ENCODE measurements around the gene GLE1. TPM values are rescaled to one million over a fixed set of nuclear protein-coding genes. Genes with fewer than 3 reads are reported as not detected.

Gene GLE1
- total and polyA plus RNA-seq, 2 donors (not counting 1 experiment from before 2014, with no cell fraction given): 11.8 to 30.3 TPM

DNA sequence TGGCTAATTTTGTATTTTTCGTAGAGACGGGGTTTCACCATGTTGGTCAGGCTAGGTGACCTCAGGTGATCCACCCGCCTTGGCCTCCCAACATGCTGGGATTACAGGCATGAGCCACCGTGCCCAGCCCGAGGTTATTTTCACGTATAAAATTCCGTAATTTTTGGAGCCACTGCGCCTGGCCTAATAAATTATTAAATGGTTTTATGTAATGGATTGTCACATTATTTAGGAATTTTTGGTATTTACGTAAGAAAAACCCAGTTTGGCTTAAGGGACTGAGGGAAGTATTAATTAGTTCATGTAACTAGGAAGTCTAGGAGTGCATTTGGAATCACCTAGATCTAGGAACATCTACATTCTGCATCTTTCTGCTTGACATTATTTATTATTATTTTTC lies 8.3 kb downstream of the GLE1 start:
- ChIA-PET CTCF (no interaction called here), POLR2A (no interaction called here)
- Histone ChIP-seq H3K9ac (ENCODE audit: low read length) (no peak overlapping the region), H3K79me2 (ENCODE audit: control insufficient read depth, insufficient read depth, low read length) (peaks cover 66% of the 10 kb centered on the region), H3K4me1 (ENCODE audit: control insufficient read depth in 2 of 2, insufficient read depth in 2 of 2, low read length in 2 of 2) (peaks cover 0 to 8% of the 10 kb centered on the region in 2 donors), H2AFZ (ENCODE audit: insufficient read depth, low read depth, low read length, poor library complexity, severe bottlenecking) (no peak overlapping the region), H3K27me3 (replicated peaks in 1 of 4; ENCODE audit: control extremely low read depth in 1 of 4, control insufficient read depth in 3 of 4, insufficient read depth in 4 of 4, low read length in 3 of 4) (no peaks in the 10 kb centered on the region), H4K20me1 (ENCODE audit: control insufficient read depth, insufficient read depth, low read length, poor library complexity, severe bottlenecking) (peaks cover 16% of the 10 kb centered on the region), H3K4me2 (replicated peaks; ENCODE audit: low read depth, low read length, poor library complexity, severe bottlenecking) (no peak overlapping the region), H3K36me3 (replicated peaks in 1 of 2; ENCODE audit: control extremely low read depth in 1 of 2, control insufficient read depth in 1 of 2, extremely low read depth in 1 of 2, insufficient read depth in 2 of 2, low read length in 1 of 2) (peaks cover 13 to 58% of the 10 kb centered on the region in 2 experiments), H3K27ac (ENCODE audit: low read length in 2 of 2) (no peak overlapping the region), H3K9me3 (ENCODE audit: control extremely low read depth in 1 of 3, control insufficient read depth in 2 of 3, insufficient read depth in 1 of 3, low read length in 2 of 3) (no peaks in the 10 kb centered on the region), H3K4me3 (ENCODE audit: control extremely low read depth in 1 of 5, extremely low read depth in 1 of 5, insufficient read depth in 1 of 5, low read depth in 2 of 5, low read length in 4 of 5) (no peak overlapping the region)
- Mint-ChIP-seq H3K4me1 (peaks cover 12% of the 10 kb centered on the region), H3K4me3 (no peak overlapping the region), H3K27me3 (no peaks in the 10 kb centered on the region), H3K9me3 (ENCODE audit: insufficient read depth) (no peaks in the 10 kb centered on the region), H3K27ac (no peak overlapping the region)
- 99% methylated on average over 8 of the region's 9 CpGs for WGBS (ENCODE audit: insufficient coverage)
- no peak for TF ChIP-seq EZH2 (IDR thresholded peaks at IDR 0.05; ENCODE audit: borderline replicate concordance, insufficient read depth, low read depth, low read length, poor library complexity, severe bottlenecking)
- DNase-seq: no peak
- intact Hi-C loops (cut with micrococcal nuclease): no loop called here
- no peak for ATAC-seq (ENCODE audit: low read depth)

DNA sequence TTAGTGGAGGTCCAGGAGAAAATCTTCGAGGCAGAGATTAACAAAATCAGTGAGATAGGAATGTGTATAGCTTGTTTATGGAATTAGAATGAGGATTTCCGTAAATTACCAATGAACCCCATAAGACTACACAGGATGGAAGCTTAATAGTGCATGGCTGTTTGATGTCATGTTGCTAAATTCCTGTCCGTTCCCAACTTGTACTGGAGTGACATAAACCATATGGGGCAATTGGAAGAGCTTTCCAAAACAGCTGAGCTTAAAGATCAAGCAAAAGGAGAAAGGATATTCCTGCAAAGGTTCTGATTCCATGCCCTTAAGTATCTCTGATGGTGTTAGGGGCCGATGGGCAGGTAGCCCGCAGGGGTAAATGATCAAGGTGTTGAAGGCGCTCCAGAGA lies 17.4 kb downstream of the GLE1 start:
- no peak overlapping the region for H3K4me3 ChIP-seq (ENCODE audit: control extremely low read depth in 1 of 5, extremely low read depth in 1 of 5, insufficient read depth in 1 of 5, low read depth in 2 of 5, low read length in 4 of 5)
- DNase-seq (no peak), ATAC-seq (ENCODE audit: low read depth) (no peak)
- 95% methylated on average over 4 of the region's 6 CpGs for WGBS (ENCODE audit: insufficient coverage)
- H3K27ac Mint-ChIP-seq: no peak overlapping the region
- TF ChIP-seq, protein P1, sequence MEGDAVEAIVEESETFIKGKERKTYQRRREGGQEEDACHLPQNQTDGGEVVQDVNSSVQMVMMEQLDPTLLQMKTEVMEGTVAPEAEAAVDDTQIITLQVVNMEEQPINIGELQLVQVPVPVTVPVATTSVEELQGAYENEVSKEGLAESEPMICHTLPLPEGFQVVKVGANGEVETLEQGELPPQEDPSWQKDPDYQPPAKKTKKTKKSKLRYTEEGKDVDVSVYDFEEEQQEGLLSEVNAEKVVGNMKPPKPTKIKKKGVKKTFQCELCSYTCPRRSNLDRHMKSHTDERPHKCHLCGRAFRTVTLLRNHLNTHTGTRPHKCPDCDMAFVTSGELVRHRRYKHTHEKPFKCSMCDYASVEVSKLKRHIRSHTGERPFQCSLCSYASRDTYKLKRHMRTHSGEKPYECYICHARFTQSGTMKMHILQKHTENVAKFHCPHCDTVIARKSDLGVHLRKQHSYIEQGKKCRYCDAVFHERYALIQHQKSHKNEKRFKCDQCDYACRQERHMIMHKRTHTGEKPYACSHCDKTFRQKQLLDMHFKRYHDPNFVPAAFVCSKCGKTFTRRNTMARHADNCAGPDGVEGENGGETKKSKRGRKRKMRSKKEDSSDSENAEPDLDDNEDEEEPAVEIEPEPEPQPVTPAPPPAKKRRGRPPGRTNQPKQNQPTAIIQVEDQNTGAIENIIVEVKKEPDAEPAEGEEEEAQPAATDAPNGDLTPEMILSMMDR (IDR thresholded peaks at IDR 0.05): no peak
- TF ChIP-seq EZH2 (IDR thresholded peaks at IDR 0.05; ENCODE audit: borderline replicate concordance, insufficient read depth, low read depth, low read length, poor library complexity, severe bottlenecking): no peak
- no peaks in the 10 kb centered on the region for H3K4me1 Mint-ChIP-seq
- no peaks in the 10 kb centered on the region for H3K27me3 ChIP-seq (replicated peaks in 1 of 4; ENCODE audit: control extremely low read depth in 1 of 4, control insufficient read depth in 3 of 4, insufficient read depth in 4 of 4, low read length in 3 of 4)
- H3K27ac ChIP-seq (ENCODE audit: low read length in 2 of 2): no peak overlapping the region
- H3K9me3 Mint-ChIP-seq (ENCODE audit: insufficient read depth): no peaks in the 10 kb centered on the region
- no peaks in the 10 kb centered on the region for H3K27me3 Mint-ChIP-seq
- no peak overlapping the region for H2AFZ ChIP-seq (ENCODE audit: insufficient read depth, low read depth, low read length, poor library complexity, severe bottlenecking)
- H3K4me2 ChIP-seq (replicated peaks; ENCODE audit: low read depth, low read length, poor library complexity, severe bottlenecking): no peak overlapping the region
- intact Hi-C loops (cut with micrococcal nuclease): no loop called here
- CTCF ChIA-PET: no interaction called here
- no peak overlapping the region for H3K9ac ChIP-seq (ENCODE audit: low read length)
- H3K4me1 ChIP-seq (ENCODE audit: control insufficient read depth in 2 of 2, insufficient read depth in 2 of 2, low read length in 2 of 2): no peaks in the 10 kb centered on the region
- POLR2A ChIA-PET: no interaction called here
- H4K20me1 ChIP-seq (ENCODE audit: control insufficient read depth, insufficient read depth, low read length, poor library complexity, severe bottlenecking): peaks cover 14% of the 10 kb centered on the region
- H3K4me3 Mint-ChIP-seq: no peak overlapping the region
- peaks cover 7% of the 10 kb centered on the region for H3K79me2 ChIP-seq (ENCODE audit: control insufficient read depth, insufficient read depth, low read length)
- H3K36me3 ChIP-seq (replicated peaks in 1 of 2; ENCODE audit: control extremely low read depth in 1 of 2, control insufficient read depth in 1 of 2, extremely low read depth in 1 of 2, insufficient read depth in 2 of 2, low read length in 1 of 2): peaks cover 11 to 69% of the 10 kb centered on the region in 2 experiments
- H3K9me3 ChIP-seq (ENCODE audit: control extremely low read depth in 1 of 3, control insufficient read depth in 2 of 3, insufficient read depth in 1 of 3, low read length in 2 of 3): peaks cover 0 to 3% (median 0%) of the 10 kb centered on the region in 3 donors

Data from B cell (primary cell).